Smooth muscle cell (in vitro differentiated cells): ENCODE data around the gene CDKN1A. TPM values are rescaled to one million over a fixed set of nuclear protein-coding genes. Genes with fewer than 3 reads are reported as not detected.

Source experiments
- DNase-seq: peaks from one replicate; lab custom pipeline; 2025; ENCODE audit not compliant: unreplicated experiment; lab: John Stamatoyannopoulos, UW
- H2AFZ ChIP-seq: fragments of 200-600 bp; sonication (generic); 2 replicates; pipeline ENCODE4 v1.6.0; 2016; ENCODE audit warnings: antibody characterized with exemption, low read depth, mild to moderate bottlenecking
- H3F3A ChIP-seq: fragments of 200-600 bp; sonication (generic); 2 replicates; pipeline ENCODE4 v1.6.0; 2017; ENCODE audit warnings: antibody characterized with exemption, low read depth
- H3K27ac ChIP-seq: fragments of 200-600 bp; sonication (generic); 2 replicates; pipeline ENCODE4 v1.5.1; 2016; ENCODE audit warnings: low read depth, mild to moderate bottlenecking
- H3K27me3 ChIP-seq: fragments of 200-600 bp; sonication (generic); 2 replicates; pipeline ENCODE4 v1.6.1; 2016; ENCODE audit warnings: low read depth, mild to moderate bottlenecking
- H3K36me3 ChIP-seq: fragments of 200-600 bp; sonication (generic); 2 replicates; pipeline ENCODE4 v1.5.1; 2016; ENCODE audit warnings: low read depth
- H3K4me1 ChIP-seq: fragments of 200-600 bp; sonication (generic); 2 replicates; pipeline ENCODE4 v1.5.1; 2016; ENCODE audit warnings: low read depth
- H3K4me2 ChIP-seq: fragments of 200-600 bp; sonication (generic); 2 replicates; pipeline ENCODE4 v1.6.0; 2016; ENCODE audit warnings: mild to moderate bottlenecking
- H3K4me3 ChIP-seq: fragments of 200-600 bp; sonication (generic); 2 replicates; pipeline ENCODE4 v1.5.1; 2016; ENCODE audit warnings: mild to moderate bottlenecking
- H3K79me2 ChIP-seq: fragments of 200-600 bp; sonication (generic); 2 replicates; pipeline ENCODE4 v1.6.0; 2016; ENCODE audit warnings: low read depth, mild to moderate bottlenecking
- H3K9ac ChIP-seq: fragments of 200-600 bp; sonication (generic); 2 replicates; pipeline ENCODE4 v1.6.0; 2016; ENCODE audit warnings: low read depth
- H3K9me3 ChIP-seq: fragments of 200-600 bp; sonication (generic); replicated peaks from 2 replicates; pipeline ENCODE4 v1.5.1; 2016; ENCODE audit warnings: low read depth
- H4K20me1 ChIP-seq: fragments of 200-600 bp; sonication (generic); 2 replicates; pipeline ENCODE4 v1.6.0; 2016; ENCODE audit warnings: low read depth
- WGBS: methylation state at CpG from one replicate; pipeline ENCODE4 v1.1.7; 2016; ENCODE audit warnings: low lambda C conversion rate; 5-methylcytosine and 5-hydroxymethylcytosine counted together
- polyA plus RNA-seq: library from polyadenylated mRNA; unstranded; fragments of >200 nt; fragmentation: Nextera tagmentation; extraction: Ambion mirVana; gene quantifications from 2 replicates; pipeline ENCODE4 v1.2.1, GENCODE V29; 2016
- total RNA-seq: library from RNA; depleted of rRNA; stranded (reverse); fragments of >200 nt; gene quantifications from 2 replicates; pipeline ENCODE4 v1.2.3, GENCODE V29; 2014
- TF ChIP-seq, protein P1 (sequence below): fragments of 200-600 bp; sonication (generic); IDR thresholded peaks from 2 replicates; pipeline ENCODE4 v1.5.1; 2017; ENCODE audit warnings: borderline replicate concordance, mild to moderate bottlenecking, antibody characterized with exemption; ENCODE audit not compliant: insufficient read depth, poor library complexity, severe bottlenecking

Gene CDKN1A
- total and polyA plus RNA-seq, 2 experiments from 2014 or later, result 859 to 1,633 TPM

DNA sequence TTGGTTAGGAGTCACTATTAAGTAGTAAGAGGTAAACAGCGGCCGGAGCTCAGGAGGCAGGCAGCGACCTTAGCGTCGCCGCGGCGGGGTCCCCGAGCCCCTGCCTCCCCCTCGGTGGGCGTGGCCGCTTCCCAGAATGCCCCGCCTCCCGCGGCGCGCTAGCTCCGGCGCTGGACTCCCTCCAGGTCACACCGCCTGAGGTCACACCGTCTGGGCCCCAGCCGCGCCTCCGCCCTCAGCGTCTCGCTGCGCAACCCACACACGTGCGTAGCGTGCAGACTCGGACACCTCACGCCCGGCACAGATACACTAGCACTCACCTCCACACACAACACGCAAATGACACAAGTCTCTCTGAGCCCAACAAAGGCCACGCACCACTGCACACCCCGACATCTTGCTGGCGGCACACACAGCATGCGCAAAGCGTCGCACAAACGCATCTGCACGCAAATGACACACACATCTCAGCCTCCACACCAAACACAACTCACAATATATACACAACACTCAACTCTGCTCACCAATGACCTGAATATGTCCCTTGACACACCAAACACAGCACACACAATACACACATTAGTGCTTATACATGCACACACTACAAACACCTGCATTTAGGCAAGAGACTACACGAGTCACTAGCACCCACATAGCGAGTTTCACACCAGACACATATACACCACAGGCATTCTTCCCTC, 17.6 kb upstream of the CDKN1A start:
- H3K9me3 ChIP-seq, result no peaks in the 10 kb centered on the region
- H4K20me1 ChIP-seq, result no peaks in the 10 kb centered on the region
- no peaks in the 10 kb centered on the region for H3K79me2 ChIP-seq
- no peak overlapping the region for H3K27ac ChIP-seq
- TF ChIP-seq, protein P1, sequence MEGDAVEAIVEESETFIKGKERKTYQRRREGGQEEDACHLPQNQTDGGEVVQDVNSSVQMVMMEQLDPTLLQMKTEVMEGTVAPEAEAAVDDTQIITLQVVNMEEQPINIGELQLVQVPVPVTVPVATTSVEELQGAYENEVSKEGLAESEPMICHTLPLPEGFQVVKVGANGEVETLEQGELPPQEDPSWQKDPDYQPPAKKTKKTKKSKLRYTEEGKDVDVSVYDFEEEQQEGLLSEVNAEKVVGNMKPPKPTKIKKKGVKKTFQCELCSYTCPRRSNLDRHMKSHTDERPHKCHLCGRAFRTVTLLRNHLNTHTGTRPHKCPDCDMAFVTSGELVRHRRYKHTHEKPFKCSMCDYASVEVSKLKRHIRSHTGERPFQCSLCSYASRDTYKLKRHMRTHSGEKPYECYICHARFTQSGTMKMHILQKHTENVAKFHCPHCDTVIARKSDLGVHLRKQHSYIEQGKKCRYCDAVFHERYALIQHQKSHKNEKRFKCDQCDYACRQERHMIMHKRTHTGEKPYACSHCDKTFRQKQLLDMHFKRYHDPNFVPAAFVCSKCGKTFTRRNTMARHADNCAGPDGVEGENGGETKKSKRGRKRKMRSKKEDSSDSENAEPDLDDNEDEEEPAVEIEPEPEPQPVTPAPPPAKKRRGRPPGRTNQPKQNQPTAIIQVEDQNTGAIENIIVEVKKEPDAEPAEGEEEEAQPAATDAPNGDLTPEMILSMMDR, result no peak
- no peak overlapping the region for H3K4me3 ChIP-seq
- no peaks in the 10 kb centered on the region for H3K36me3 ChIP-seq
- peaks cover 5% of the 10 kb centered on the region for H3K4me1 ChIP-seq
- H3K27me3 ChIP-seq, result no peaks in the 10 kb centered on the region
- no peak for DNase-seq
- no peak overlapping the region for H2AFZ ChIP-seq
- 40% methylated on average over 42 of the region's 44 CpGs for WGBS
- no peaks in the 10 kb centered on the region for H3F3A ChIP-seq
- peak overlapping the region; percentile 20 for H3K4me2 ChIP-seq
- H3K9ac ChIP-seq, result no peak overlapping the region

- Histone ChIP-seq H4K20me1 (no peaks in the 10 kb centered on the region), H3K4me2 (no peak overlapping the region), H3K79me2 (no peaks in the 10 kb centered on the region), H3K4me1 (peaks cover 20% of the 10 kb centered on the region), H3K9me3 (no peaks in the 10 kb centered on the region), H3K4me3 (no peak overlapping the region), H3K27me3 (no peaks in the 10 kb centered on the region), H3K36me3 (no peaks in the 10 kb centered on the region), H3F3A (peaks cover 8% of the 10 kb centered on the region), H3K9ac (no peak overlapping the region), H2AFZ (no peak overlapping the region), H3K27ac (no peak overlapping the region)
- TF ChIP-seq, protein P1, result no peak
- no peak for DNase-seq
- WGBS, result 84% methylated on average over 5 of the region's 5 CpGs
These were observed 16.1 kb upstream of the CDKN1A start for GRCh38 chr6:36662380-36662779.

DNA sequence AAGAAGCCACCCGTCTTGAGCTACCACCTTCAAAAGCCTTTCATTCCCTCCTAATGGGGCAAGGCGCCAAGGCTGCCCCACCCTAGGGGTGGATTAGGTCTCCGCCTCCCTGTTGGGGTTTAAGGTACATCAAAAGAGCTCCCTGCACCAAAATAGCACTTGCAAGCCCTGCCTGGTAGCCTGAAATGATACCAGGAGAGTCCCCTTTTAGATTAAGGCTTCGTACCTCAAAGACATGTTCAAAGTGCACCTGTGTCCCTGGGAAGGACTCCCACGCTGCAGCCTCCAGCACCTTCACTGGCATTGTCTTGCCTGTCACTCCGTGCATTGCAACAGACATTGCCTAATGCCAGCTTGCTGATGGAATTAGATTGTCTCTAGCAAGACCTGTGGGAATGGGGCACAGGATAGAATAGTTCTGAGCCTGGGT, 15.7 kb upstream of the CDKN1A start:
- no peak overlapping the region for H3K4me3 ChIP-seq
- no peaks in the 10 kb centered on the region for H3K27me3 ChIP-seq
- no peak for DNase-seq
- 62% methylated on average over 6 of the region's 6 CpGs for WGBS
- H3K9me3 ChIP-seq, result no peaks in the 10 kb centered on the region
- H3K79me2 ChIP-seq, result no peaks in the 10 kb centered on the region
- no peak overlapping the region for H3K9ac ChIP-seq
- peaks cover 8% of the 10 kb centered on the region for H3F3A ChIP-seq
- peaks cover 23% of the 10 kb centered on the region for H3K4me1 ChIP-seq
- TF ChIP-seq, protein P1, result no peak
- no peaks in the 10 kb centered on the region for H4K20me1 ChIP-seq
- H3K4me2 ChIP-seq, result no peak overlapping the region
- H3K27ac ChIP-seq, result no peak overlapping the region
- H2AFZ ChIP-seq, result no peak overlapping the region
- H3K36me3 ChIP-seq, result no peaks in the 10 kb centered on the region
